HEK293 (cell line): ENCODE measurements around the gene NRSN2.
"Not testable (repeated sequence)": the region's sequence is repeated elsewhere in the genome, so short reads cannot be mapped to it uniquely, and the experiment has no call there.

Experiments used
- CTCF ChIA-PET: fragments of 350-600 bp; formaldehyde crosslinking; extraction: SDS; loops from one replicate; lab custom pipeline; 2021; ENCODE audit warnings: antibody characterized with exemption; lab: Yijun Ruan, JAX
- POLR2A ChIA-PET: fragments of 300-600 bp; formaldehyde crosslinking; extraction: SDS; loops from one replicate; lab custom pipeline; 2020; ENCODE audit warnings: antibody characterized with exemption, inconsistent platforms; lab: Yijun Ruan, JAX
- H3K27ac ChIP-seq: fragments of 200-500 bp; sonication (Bioruptor generic); 2 replicates; pipeline ENCODE4 v1.5.1; 2014; ENCODE audit warnings: low read depth, low read length, control low read depth, inconsistent platforms; ENCODE audit errors: extremely low read depth
- H3K36me3 ChIP-seq, 2 experiments: fragments of 200-500 bp in 1 of 2; sonication (Bioruptor generic) in 1 of 2; 1 replicate in 1 of 2; 2 replicates in 1 of 2; pipeline ENCODE4 v1.5.1; 2014 to 2017; ENCODE audit warnings: inconsistent platforms in 2 of 2, low read length in 2 of 2; ENCODE audit not compliant: control insufficient read depth in 2 of 2, insufficient read depth in 1 of 2
- H3K4me1 ChIP-seq: fragments of 200-500 bp; sonication (Bioruptor generic); 2 replicates; pipeline ENCODE4 v1.5.1; 2014; ENCODE audit warnings: mild to moderate bottlenecking, low read length, inconsistent platforms; ENCODE audit not compliant: control insufficient read depth, insufficient read depth
- H3K4me3 ChIP-seq: 2 replicates; pipeline ENCODE4 v1.5.1; 2011; ENCODE audit warnings: low read depth, mild to moderate bottlenecking, control low read depth, low read length, moderate library complexity
- H3K9me3 ChIP-seq: fragments of 200-500 bp; sonication (Bioruptor generic); 2 replicates; pipeline ENCODE4 v1.5.1; 2014; ENCODE audit warnings: low read depth, low read length, inconsistent platforms; ENCODE audit not compliant: control insufficient read depth, insufficient read depth
- GLIS2 ChIP-seq: fragments of 450-650 bp; formaldehyde crosslinking; IDR thresholded peaks from 2 replicates; pipeline ENCODE4 v1.5.1; 2016; ENCODE audit warnings: missing biosample characterization, missing genetic modification characterization
- HOXA7 ChIP-seq: sonication (generic); formaldehyde crosslinking; IDR thresholded peaks from 2 replicates; pipeline ENCODE4 v1.8.1; 2022; ENCODE audit warnings: missing genetic modification reagents, borderline replicate concordance
- TRIM28 ChIP-seq: IDR thresholded peaks from 2 replicates; pipeline ENCODE4 v1.6.1; 2011; ENCODE audit warnings: low read length, control low read depth, borderline replicate concordance
- ZBTB17 ChIP-seq: fragments of 450-650 bp; formaldehyde crosslinking; IDR thresholded peaks from 2 replicates; pipeline ENCODE4 v1.5.1; 2016; ENCODE audit warnings: missing biosample characterization, missing genetic modification characterization
- ZBTB48 ChIP-seq: fragments of 450-650 bp; formaldehyde crosslinking; IDR thresholded peaks from 2 replicates; pipeline ENCODE4 v1.5.1; 2016; ENCODE audit warnings: missing biosample characterization, missing genetic modification characterization
- ZFHX2 ChIP-seq: fragments of 450-650 bp; formaldehyde crosslinking; conservative IDR thresholded peaks from 2 replicates; pipeline ENCODE4 v1.5.1; 2016; ENCODE audit warnings: missing biosample characterization, missing genetic modification characterization
- ZNF157 ChIP-seq: fragments of 450-650 bp; formaldehyde crosslinking; IDR thresholded peaks from 2 replicates; pipeline ENCODE4 v1.5.1; 2016; ENCODE audit warnings: missing biosample characterization, missing genetic modification characterization
- ZNF19 ChIP-seq: fragments of 450-650 bp; formaldehyde crosslinking; IDR thresholded peaks from 2 replicates; pipeline ENCODE4; 2016; ENCODE audit warnings: missing biosample characterization, missing genetic modification characterization, low read depth
- ZNF23 ChIP-seq: fragments of 450-650 bp; formaldehyde crosslinking; IDR thresholded peaks from 2 replicates; pipeline ENCODE4 v1.5.1; 2016; ENCODE audit warnings: missing biosample characterization, missing genetic modification characterization, borderline replicate concordance
- ZNF366 ChIP-seq: fragments of 450-650 bp; formaldehyde crosslinking; conservative IDR thresholded peaks from 2 replicates; pipeline ENCODE4 v1.5.1; 2016; ENCODE audit warnings: missing biosample characterization, missing genetic modification characterization
- ZNF423 ChIP-seq: fragments of 450-650 bp; formaldehyde crosslinking; IDR thresholded peaks from 2 replicates; pipeline ENCODE4 v1.5.1; 2016; ENCODE audit warnings: missing biosample characterization, missing genetic modification characterization
- ZNF521 ChIP-seq: fragments of 450-650 bp; formaldehyde crosslinking; IDR thresholded peaks from 2 replicates; pipeline ENCODE4 v1.5.1; 2017; ENCODE audit warnings: missing biosample characterization, mild to moderate bottlenecking, missing genetic modification characterization
- ZNF561 ChIP-seq: fragments of 450-650 bp; IDR thresholded peaks from 2 replicates; pipeline ENCODE4 v1.5.1; 2018; ENCODE audit warnings: missing biosample characterization, missing genetic modification characterization, borderline replicate concordance
- ZNF610 ChIP-seq: fragments of 450-650 bp; formaldehyde crosslinking; IDR thresholded peaks from 2 replicates; pipeline ENCODE4 v1.5.1; 2016; ENCODE audit warnings: missing biosample characterization, missing genetic modification characterization, borderline replicate concordance
- ZNF701 ChIP-seq: fragments of 450-650 bp; formaldehyde crosslinking; IDR thresholded peaks from 2 replicates; pipeline ENCODE4 v1.5.1; 2016; ENCODE audit warnings: missing biosample characterization, missing genetic modification characterization
- TF ChIP-seq, protein P1 (sequence below): fragments of 450-650 bp; formaldehyde crosslinking; IDR thresholded peaks from 2 replicates; pipeline ENCODE4 v1.5.1; 2016; ENCODE audit warnings: missing biosample characterization, missing genetic modification characterization
- TF ChIP-seq, protein P2 (sequence below): fragments of 450-650 bp; formaldehyde crosslinking; IDR thresholded peaks from 2 replicates; pipeline ENCODE4 v1.5.1; 2017; ENCODE audit warnings: missing biosample characterization, missing genetic modification characterization
- TF ChIP-seq, protein P3 (sequence below): fragments of 450-650 bp; formaldehyde crosslinking; IDR thresholded peaks from 2 replicates; pipeline ENCODE4 v1.5.1; 2016; ENCODE audit warnings: missing biosample characterization, missing genetic modification characterization
- TF ChIP-seq, protein P4 (sequence below): fragments of 450-650 bp; IDR thresholded peaks from 2 replicates; pipeline ENCODE4 v1.5.1; 2018; ENCODE audit warnings: missing biosample characterization, missing genetic modification characterization
- TF ChIP-seq, protein P5 (sequence below): fragments of 450-650 bp; formaldehyde crosslinking; IDR thresholded peaks from 2 replicates; pipeline ENCODE4 v1.5.1; 2016; ENCODE audit warnings: missing biosample characterization, missing genetic modification characterization, low read depth
- TF ChIP-seq, protein P6 (sequence below): fragments of 450-650 bp; formaldehyde crosslinking; IDR thresholded peaks from 2 replicates; pipeline ENCODE4 v1.5.1; 2016; ENCODE audit warnings: missing biosample characterization, missing genetic modification characterization
- TF ChIP-seq, protein P7 (sequence below): fragments of 450-650 bp; formaldehyde crosslinking; IDR thresholded peaks from 2 replicates; pipeline ENCODE4 v1.5.1; 2017; ENCODE audit warnings: missing biosample characterization, missing genetic modification characterization

The NRSN2 gene

DNA sequence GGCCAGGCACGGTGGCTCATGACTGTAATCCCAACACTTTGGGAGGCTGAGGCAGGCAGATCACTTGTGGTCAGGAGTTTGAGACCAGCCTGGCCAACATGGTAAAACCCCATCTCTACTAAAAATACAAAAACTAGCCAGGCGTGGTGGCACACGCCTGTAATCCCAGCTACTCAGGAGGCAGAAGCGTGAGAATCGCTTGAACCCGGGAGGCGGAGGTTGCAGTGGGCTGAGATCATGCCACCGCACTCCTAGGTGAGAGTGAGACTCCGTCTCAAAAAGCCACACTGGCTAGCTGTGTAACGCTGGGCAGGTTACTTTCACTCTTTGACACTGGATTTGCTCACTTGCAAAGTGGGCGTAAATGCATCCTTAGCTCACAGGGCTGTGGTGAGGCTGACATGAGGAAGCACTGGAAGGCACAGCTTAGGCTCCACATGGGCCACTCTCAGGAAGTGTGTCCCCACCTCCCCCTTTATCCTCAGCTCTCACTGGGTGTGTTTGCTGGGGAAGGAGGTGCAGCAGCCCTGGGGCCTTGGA is 25.7 kb downstream of the NRSN2 start:
- not testable (repeated sequence) for H3K36me3 ChIP-seq, H3K27ac ChIP-seq, H3K9me3 ChIP-seq, H3K4me3 ChIP-seq, H3K4me1 ChIP-seq
- ChIA-PET CTCF (interaction anchor here (0.5 to 3.4 kb wide), 4 partner anchors 10 to 132 kb away, joined by 3 to 18 read pairs (median 11); no protein-coding TSS in a partner anchor), POLR2A (interaction anchor here (0.8 to 1.1 kb wide), 4 partner anchors 10 to 171 kb away, joined by 3 to 4 read pairs (median 4); partner anchors contain the start of gene CSNK2A1)
- TF ChIP-seq ZFHX2 (tag by site-specific recombination), result peak; percentile 54

DNA sequence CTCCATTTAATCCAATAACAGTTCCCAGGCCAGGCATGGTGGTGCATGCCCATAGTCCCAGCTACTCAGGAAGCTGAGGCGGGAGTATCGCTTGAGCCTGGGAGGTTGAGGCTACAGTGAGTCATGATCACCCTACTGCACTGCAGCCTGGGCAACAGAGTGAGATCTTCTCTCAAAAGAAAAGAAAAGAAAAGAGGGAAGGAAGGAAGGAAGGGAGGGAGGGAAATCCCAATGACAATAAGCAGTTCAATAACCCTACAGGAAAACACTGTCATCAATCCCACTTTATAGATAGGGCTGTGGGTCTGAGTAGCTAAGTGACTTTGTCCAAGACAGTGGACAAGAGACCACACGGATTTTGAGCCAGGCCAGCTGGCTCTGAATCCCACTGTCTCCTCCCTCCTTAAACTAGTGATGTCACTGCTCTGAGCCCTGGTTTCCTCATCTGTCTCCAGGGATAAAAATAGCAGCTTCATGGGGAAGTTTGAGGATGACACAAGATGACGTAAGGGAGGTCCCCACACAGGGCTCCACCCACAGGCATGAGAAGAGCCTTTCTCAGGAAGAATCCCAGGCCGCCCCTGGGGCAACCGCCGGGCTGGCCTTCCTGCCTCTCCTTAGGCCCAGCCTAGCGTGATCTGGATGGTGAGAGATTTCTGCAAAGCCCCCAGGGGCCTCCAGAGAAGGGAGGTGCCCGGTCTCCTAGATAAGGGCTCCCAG is 26.4 kb downstream of the NRSN2 start:
- Histone ChIP-seq H3K4me3 (no peak overlapping the region), H3K27ac (no peak overlapping the region), H3K4me1 (peaks cover 2% of the 10 kb centered on the region; the same call in 1 of the 2 replicates), H3K36me3 (no peaks in the 10 kb centered on the region), H3K9me3 (no peaks in the 10 kb centered on the region)
- ChIA-PET CTCF (interaction anchor here (1.0 to 3.4 kb wide), 3 partner anchors 11 to 58 kb away, joined by 4 to 18 read pairs (median 16); no protein-coding TSS in a partner anchor), POLR2A (interaction anchor here (0.6 to 1.1 kb wide), 3 partner anchors 9 to 34 kb away, joined by 4 to 5 read pairs (median 4); no protein-coding TSS in a partner anchor)
- TF ChIP-seq ZNF561 (tag by site-specific recombination) (0 out of 2 replicates have a peak, but pooled peaks have one; percentile 46), HOXA7 (CRISPR knock-in tag) (no peak), ZNF610 (tag by site-specific recombination) (no peak), TRIM28 (no peak), ZNF157 (no peak), ZNF521 (tag by site-specific recombination) (no peak), ZNF366 (tag by site-specific recombination) (peak; percentile 92), ZNF701 (tag by site-specific recombination) (no peak), GLIS2 (tag by site-specific recombination) (peak; percentile 31; the same call in 1 of the 2 replicates), ZNF19 (tag by site-specific recombination) (no peak), ZBTB48 (tag by site-specific recombination) (peak; percentile 33; the same call in 1 of the 2 replicates), ZBTB17 (tag by site-specific recombination) (peak; percentile 74), ZNF23 (no peak), ZNF423 (tag by site-specific recombination) (no peak)
- TF ChIP-seq, protein P1, sequence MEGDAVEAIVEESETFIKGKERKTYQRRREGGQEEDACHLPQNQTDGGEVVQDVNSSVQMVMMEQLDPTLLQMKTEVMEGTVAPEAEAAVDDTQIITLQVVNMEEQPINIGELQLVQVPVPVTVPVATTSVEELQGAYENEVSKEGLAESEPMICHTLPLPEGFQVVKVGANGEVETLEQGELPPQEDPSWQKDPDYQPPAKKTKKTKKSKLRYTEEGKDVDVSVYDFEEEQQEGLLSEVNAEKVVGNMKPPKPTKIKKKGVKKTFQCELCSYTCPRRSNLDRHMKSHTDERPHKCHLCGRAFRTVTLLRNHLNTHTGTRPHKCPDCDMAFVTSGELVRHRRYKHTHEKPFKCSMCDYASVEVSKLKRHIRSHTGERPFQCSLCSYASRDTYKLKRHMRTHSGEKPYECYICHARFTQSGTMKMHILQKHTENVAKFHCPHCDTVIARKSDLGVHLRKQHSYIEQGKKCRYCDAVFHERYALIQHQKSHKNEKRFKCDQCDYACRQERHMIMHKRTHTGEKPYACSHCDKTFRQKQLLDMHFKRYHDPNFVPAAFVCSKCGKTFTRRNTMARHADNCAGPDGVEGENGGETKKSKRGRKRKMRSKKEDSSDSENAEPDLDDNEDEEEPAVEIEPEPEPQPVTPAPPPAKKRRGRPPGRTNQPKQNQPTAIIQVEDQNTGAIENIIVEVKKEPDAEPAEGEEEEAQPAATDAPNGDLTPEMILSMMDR, result no peak
- TF ChIP-seq, protein P2, sequence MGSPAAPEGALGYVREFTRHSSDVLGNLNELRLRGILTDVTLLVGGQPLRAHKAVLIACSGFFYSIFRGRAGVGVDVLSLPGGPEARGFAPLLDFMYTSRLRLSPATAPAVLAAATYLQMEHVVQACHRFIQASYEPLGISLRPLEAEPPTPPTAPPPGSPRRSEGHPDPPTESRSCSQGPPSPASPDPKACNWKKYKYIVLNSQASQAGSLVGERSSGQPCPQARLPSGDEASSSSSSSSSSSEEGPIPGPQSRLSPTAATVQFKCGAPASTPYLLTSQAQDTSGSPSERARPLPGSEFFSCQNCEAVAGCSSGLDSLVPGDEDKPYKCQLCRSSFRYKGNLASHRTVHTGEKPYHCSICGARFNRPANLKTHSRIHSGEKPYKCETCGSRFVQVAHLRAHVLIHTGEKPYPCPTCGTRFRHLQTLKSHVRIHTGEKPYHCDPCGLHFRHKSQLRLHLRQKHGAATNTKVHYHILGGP (tag by site-specific recombination), result no peak
- TF ChIP-seq, protein P3, sequence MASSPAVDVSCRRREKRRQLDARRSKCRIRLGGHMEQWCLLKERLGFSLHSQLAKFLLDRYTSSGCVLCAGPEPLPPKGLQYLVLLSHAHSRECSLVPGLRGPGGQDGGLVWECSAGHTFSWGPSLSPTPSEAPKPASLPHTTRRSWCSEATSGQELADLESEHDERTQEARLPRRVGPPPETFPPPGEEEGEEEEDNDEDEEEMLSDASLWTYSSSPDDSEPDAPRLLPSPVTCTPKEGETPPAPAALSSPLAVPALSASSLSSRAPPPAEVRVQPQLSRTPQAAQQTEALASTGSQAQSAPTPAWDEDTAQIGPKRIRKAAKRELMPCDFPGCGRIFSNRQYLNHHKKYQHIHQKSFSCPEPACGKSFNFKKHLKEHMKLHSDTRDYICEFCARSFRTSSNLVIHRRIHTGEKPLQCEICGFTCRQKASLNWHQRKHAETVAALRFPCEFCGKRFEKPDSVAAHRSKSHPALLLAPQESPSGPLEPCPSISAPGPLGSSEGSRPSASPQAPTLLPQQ (tag by site-specific recombination), result peak; percentile 74
- TF ChIP-seq, protein P4, sequence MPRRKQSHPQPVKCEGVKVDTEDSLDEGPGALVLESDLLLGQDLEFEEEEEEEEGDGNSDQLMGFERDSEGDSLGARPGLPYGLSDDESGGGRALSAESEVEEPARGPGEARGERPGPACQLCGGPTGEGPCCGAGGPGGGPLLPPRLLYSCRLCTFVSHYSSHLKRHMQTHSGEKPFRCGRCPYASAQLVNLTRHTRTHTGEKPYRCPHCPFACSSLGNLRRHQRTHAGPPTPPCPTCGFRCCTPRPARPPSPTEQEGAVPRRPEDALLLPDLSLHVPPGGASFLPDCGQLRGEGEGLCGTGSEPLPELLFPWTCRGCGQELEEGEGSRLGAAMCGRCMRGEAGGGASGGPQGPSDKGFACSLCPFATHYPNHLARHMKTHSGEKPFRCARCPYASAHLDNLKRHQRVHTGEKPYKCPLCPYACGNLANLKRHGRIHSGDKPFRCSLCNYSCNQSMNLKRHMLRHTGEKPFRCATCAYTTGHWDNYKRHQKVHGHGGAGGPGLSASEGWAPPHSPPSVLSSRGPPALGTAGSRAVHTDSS (tag by site-specific recombination), result no peak
- TF ChIP-seq, protein P5, sequence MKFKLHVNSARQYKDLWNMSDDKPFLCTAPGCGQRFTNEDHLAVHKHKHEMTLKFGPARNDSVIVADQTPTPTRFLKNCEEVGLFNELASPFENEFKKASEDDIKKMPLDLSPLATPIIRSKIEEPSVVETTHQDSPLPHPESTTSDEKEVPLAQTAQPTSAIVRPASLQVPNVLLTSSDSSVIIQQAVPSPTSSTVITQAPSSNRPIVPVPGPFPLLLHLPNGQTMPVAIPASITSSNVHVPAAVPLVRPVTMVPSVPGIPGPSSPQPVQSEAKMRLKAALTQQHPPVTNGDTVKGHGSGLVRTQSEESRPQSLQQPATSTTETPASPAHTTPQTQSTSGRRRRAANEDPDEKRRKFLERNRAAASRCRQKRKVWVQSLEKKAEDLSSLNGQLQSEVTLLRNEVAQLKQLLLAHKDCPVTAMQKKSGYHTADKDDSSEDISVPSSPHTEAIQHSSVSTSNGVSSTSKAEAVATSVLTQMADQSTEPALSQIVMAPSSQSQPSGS (tag by site-specific recombination), result peak; percentile 98
- TF ChIP-seq, protein P6, sequence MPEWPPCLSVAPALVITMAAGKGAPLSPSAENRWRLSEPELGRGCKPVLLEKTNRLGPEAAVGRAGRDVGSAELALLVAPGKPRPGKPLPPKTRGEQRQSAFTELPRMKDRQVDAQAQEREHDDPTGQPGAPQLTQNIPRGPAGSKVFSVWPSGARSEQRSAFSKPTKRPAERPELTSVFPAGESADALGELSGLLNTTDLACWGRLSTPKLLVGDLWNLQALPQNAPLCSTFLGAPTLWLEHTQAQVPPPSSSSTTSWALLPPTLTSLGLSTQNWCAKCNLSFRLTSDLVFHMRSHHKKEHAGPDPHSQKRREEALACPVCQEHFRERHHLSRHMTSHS (tag by site-specific recombination), result no peak
- TF ChIP-seq, protein P7, sequence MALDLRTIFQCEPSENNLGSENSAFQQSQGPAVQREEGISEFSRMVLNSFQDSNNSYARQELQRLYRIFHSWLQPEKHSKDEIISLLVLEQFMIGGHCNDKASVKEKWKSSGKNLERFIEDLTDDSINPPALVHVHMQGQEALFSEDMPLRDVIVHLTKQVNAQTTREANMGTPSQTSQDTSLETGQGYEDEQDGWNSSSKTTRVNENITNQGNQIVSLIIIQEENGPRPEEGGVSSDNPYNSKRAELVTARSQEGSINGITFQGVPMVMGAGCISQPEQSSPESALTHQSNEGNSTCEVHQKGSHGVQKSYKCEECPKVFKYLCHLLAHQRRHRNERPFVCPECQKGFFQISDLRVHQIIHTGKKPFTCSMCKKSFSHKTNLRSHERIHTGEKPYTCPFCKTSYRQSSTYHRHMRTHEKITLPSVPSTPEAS (tag by site-specific recombination), result no peak
